Mammary epithelial cell (primary cell): ENCODE data around the gene PPP1R8.

Source experiments
- CTCF ChIP-seq, 2 donors: IDR thresholded peaks in 1 of 2; conservative IDR thresholded peaks in 1 of 2; 2 replicates each; pipeline ENCODE4 v1.5.1; 2011 to 2012; ENCODE audit warnings: inconsistent platforms in 2 of 2, low read length in 2 of 2, mild to moderate bottlenecking in 2 of 2, control low read depth in 1 of 2, low read depth in 1 of 2; ENCODE audit not compliant: insufficient read depth in 1 of 2; ENCODE audit errors: extremely low read depth in 1 of 2
- EZH2 ChIP-seq: IDR thresholded peaks from 2 replicates; pipeline ENCODE4 v1.6.1; 2012; ENCODE audit warnings: low read length, inconsistent platforms, borderline replicate concordance

- TF ChIP-seq CTCF (conservative IDR thresholded peaks at IDR 0.05 in 1 of 2, IDR thresholded peaks at IDR 0.05 in 1 of 2; ENCODE audit: extremely low read depth in 1 of 2, insufficient read depth in 1 of 2, low read depth in 1 of 2, low read length in 2 of 2) (no peak), EZH2 (no peak)
Measured at GRCh38 chr1:27879374-27880082, 48.9 kb downstream of the PPP1R8 start.
